GM10248 (cell line): Measurements from ENCODE around the gene GPR62.

Source experiments
- CTCF ChIA-PET: fragments of 300-600 bp; sonication (Branson Sonifier 250); formaldehyde crosslinking; extraction: SDS; loops from one replicate; lab custom pipeline; 2021; ENCODE audit warnings: antibody characterized with exemption; lab: Yijun Ruan, JAX
- POLR2A ChIA-PET: fragments of 350-650 bp; sonication (Branson Sonifier 250); formaldehyde crosslinking; extraction: SDS; loops from one replicate; lab custom pipeline; 2020; ENCODE audit warnings: antibody characterized with exemption; lab: Yijun Ruan, JAX
- DNase-seq: peaks from one replicate; pipeline ENCODE4 v3.0.0; 2012; ENCODE audit errors: extremely low spot score
- TF ChIP-seq, protein P1 (sequence below): IDR thresholded peaks from 2 replicates; pipeline ENCODE4 v1.5.1; 2012; ENCODE audit warnings: mild to moderate bottlenecking, low read depth; ENCODE audit errors: extremely low read depth, missing control alignments, control extremely low read depth

The GPR62 gene

DNA sequence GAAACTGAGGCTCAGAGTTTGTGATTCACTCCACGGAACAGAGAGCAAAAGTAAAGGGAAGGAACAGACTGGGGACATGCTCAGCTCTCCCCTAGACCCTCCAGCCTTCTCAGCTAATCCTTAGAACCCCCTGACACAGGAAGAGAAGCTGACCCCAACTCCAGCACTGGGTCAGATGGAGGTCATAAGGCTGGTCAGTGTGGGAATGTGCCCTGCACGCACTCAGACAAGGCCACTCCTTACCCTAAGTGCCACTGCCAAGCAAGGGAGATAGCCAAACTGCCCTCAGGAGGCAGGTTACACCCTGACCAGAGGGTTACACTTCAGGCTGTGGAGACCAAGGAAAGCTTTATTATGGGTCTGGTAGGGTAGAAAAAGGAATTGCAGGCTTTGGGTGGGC lies 39.3 kb downstream of the GPR62 start:
- ChIA-PET CTCF (interaction anchor here (0.6 to 4.3 kb wide), 7 partner anchors 10 to 226 kb away, joined by 3 to 19 read pairs (median 7); partner anchors contain the start of genes ABHD14A, ABHD14B, ACY1 and RRP9), POLR2A (interaction anchor here (3.4 kb wide), 1 partner anchor 11 kb away, joined by 30 read pairs; the partner anchor contains the start of gene ACY1)
- no peak for DNase-seq
- TF ChIP-seq, protein P1, sequence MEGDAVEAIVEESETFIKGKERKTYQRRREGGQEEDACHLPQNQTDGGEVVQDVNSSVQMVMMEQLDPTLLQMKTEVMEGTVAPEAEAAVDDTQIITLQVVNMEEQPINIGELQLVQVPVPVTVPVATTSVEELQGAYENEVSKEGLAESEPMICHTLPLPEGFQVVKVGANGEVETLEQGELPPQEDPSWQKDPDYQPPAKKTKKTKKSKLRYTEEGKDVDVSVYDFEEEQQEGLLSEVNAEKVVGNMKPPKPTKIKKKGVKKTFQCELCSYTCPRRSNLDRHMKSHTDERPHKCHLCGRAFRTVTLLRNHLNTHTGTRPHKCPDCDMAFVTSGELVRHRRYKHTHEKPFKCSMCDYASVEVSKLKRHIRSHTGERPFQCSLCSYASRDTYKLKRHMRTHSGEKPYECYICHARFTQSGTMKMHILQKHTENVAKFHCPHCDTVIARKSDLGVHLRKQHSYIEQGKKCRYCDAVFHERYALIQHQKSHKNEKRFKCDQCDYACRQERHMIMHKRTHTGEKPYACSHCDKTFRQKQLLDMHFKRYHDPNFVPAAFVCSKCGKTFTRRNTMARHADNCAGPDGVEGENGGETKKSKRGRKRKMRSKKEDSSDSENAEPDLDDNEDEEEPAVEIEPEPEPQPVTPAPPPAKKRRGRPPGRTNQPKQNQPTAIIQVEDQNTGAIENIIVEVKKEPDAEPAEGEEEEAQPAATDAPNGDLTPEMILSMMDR: no peak

DNA sequence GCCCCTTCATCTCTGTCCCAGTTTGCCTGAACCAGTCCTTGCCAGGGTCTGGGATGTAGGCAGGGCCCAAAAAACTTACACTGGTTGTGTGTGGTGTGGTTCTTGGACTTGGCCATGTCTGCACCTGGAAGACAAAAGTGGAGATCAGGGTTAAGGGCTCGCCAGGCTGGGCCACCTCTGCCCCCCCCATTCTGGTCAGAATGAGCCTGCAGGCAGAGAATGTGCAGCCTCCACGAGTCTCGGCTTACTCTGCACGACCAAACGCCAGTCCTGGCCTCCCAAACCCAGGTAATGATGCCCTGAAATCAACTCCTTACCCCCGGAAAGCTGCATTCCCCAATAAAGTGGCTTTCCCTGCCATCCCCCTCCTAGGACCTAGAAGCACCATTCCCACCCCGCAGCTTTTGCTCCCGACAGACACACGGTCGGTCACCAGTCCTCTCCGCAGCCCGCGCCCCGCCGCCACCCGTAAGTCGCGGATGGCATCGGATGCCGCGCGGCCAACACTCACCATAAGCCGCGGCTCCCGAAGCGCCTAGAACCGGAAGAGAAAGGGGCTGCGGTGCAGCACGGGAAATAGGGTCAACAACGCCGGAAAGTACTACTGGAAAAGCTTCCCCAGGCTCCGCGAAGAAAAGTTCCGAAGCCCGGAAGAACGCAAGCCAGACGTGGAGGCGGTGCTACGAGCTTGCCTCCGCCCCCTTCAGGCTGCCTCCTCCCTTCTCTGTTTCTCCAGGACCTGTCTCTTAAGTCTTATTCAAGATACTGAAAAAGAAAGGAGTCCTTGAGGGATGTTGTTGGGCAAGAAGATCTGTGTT lies 40.4 kb downstream of the GPR62 start, which contains the start of gene RPL29:
RPL29 (minus strand) TSS at position 550 of the 818 bp plus-strand sequence; CDS start at position 116, 434 bp downstream.
- TF ChIP-seq, protein P1: no peak
- peak; percentile 94 for DNase-seq
- CTCF ChIA-PET: interaction anchor here (0.6 to 4.3 kb wide), 9 partner anchors 9 to 127 kb away, joined by 3 to 19 read pairs (median 7); partner anchors contain the start of genes ABHD14A, ABHD14B, ACY1 and RRP9
- POLR2A ChIA-PET: interaction anchor here (0.5 to 1.4 kb wide), 13 partner anchors 9 to 1947 kb away, joined by 3 to 16 read pairs (median 5); partner anchors contain the start of genes ABHD14B, ACY1 and POC1A

DNA sequence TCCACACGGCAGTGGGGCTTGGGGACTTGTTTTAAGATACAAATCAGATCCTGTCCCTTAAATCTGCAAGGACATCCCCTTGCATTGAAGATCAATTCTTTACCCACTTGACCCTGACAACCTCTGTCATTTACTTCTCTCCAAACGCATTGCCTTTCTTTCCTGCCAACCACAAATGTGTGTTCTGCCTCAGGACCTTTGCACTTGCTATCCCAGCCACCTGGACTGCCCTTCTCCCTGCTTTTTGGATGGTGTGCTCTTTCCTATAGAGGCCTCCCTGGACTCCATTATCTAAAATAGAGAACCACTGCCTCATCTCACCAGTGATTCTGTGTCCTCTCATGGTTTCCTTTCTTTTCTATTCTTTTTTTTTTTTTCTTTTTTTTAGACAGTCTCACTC lies 42.0 kb downstream of the GPR62 start:
- TF ChIP-seq, protein P1: no peak
- ChIA-PET POLR2A (no interaction called here), CTCF (interaction anchor here (1.0 to 1.7 kb wide), 3 partner anchors 88 to 149 kb away, joined by 4 to 7 read pairs (median 4); no protein-coding TSS in a partner anchor)
- DNase-seq: no peak

DNA sequence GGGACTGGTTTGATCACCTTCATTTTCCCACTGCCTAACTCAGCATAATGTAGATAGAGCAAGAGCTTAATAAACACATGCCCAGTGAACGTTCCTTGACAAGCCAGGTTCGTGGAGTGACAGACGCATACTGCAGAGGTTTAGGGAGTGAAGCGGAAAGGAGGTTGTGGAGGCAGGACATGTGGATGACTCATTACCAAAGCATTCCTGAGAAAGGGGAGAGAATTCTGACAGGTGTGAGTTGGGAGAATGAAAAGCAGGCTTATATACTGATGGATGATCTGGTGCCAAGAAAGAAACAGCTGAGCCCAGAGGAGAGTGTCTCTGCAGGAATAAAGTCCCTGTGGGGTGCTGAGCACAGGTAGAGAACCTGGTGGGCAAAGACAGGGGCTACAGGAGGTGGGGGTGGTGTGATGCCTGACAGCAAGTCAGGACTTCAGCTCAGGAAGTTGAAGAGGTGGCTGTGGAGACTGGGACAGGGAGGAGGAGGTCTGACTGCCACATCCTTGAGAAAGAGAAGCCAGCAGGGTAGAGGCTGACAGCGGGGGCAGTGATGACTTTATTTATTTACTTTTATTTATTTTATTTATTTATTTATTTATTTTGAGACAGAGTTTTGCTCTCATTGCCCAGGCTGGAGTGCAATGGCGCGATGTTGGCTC lies 42.9 kb downstream of the GPR62 start:
- DNase-seq: no peak
- TF ChIP-seq, protein P1: no peak
- ChIA-PET POLR2A (no interaction called here), CTCF (interaction anchor here (0.9 to 2.1 kb wide), 11 partner anchors 16 to 157 kb away, joined by 3 to 17 read pairs (median 4); partner anchors contain the start of genes POC1A and RRP9)

DNA sequence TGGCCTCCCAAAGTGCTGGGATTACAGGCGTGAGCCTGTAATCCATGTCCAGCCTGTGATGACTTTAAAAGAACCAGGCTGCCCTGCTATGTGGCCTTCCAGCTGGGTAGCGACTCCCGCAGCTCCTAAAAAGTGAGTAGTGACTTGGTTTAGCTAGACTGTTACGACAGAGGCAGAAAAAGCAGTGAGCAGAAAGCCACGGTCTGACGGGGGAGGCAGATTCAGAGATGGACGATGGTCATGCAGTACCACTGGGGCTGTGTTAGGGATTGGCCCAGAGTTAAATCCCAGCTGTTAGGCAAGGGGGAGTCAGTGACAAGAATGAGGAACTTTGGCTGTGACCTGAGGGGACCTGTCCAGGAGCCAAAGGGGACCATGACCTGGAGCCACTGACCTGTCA lies 43.6 kb downstream of the GPR62 start:
- TF ChIP-seq, protein P1: no peak
- DNase-seq: no peak
- ChIA-PET POLR2A (no interaction called here), CTCF (interaction anchor here (0.9 to 2.1 kb wide), 10 partner anchors 15 to 156 kb away, joined by 3 to 17 read pairs (median 4); partner anchors contain the start of genes POC1A and RRP9)

DNA sequence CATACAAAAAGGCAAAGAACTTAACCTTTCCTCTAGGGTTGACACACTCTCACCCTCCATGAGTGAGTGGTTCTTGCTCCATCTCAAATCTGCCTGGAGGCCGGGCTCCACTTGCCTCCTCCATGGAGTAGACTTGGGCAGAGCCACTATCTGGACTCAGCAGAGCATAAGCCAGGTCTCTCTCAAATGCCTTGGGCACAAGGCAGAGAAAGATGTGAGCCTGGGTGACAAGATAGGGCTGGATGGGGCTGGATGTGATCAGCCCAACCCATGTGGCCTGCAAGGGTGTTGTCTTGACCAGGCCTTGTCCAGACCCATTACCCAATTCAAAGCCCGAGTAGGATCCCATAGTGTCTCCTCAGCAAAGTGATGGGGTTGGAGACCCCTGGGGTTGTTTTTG lies 44.7 kb downstream of the GPR62 start:
- ChIA-PET POLR2A (no interaction called here), CTCF (interaction anchor here (2.1 to 6.4 kb wide), 6 partner anchors 13 to 144 kb away, joined by 9 to 172 read pairs (median 84); partner anchors contain the start of gene DUSP7)
- DNase-seq: no peak

More for the DNA sequence above, 44.7 kb downstream of the GPR62 start:
- TF ChIP-seq, protein P1: no peak
